NK-92 (cell line): ENCODE data around the gene TEX53.

Source experiments
- DNase-seq: peaks from one replicate; lab custom pipeline; 2025; ENCODE audit not compliant: unreplicated experiment; lab: John Stamatoyannopoulos, UW

Gene TEX53

DNA sequence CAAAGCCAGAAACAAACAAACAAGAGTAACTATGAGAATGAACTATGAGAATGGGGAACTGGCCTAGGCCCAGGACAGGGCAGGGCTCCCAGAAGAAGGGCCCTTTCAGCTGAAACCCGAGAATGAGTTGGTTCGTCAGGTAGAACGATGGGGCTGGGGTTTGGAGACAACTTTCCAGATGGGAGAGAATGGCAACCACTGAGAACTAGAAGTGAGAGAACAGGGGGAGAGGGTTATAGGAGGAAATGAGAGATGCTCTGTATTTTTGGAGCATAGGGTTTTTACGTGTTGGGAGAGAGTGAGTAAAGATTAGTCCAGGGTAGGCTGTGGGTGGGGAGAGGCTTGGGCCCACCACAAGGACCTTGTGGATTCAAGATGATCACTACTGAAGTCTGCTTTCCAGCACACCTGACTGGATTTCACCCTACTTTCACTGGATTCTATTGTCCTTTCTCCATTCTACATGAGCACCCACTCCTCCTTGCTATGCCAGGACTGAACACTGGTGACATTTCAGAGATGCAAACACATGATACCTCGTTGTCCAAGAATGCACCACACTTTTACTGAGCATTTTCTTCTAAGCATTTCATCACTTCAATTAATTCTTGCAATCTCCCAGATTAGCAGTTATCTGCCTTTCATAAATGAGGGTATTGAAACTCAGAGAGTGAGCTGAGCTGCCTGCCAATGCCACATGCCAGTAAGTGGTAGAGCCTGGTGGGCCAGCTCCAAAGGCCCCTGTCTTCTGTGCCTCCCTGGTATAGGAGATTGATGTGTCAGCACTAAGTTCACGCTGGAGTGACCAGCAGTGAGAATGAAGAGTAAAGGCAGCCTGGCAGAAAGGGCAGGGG lies 49.7 kb downstream of the TEX53 start:
- DNase-seq, result no peak

DNA sequence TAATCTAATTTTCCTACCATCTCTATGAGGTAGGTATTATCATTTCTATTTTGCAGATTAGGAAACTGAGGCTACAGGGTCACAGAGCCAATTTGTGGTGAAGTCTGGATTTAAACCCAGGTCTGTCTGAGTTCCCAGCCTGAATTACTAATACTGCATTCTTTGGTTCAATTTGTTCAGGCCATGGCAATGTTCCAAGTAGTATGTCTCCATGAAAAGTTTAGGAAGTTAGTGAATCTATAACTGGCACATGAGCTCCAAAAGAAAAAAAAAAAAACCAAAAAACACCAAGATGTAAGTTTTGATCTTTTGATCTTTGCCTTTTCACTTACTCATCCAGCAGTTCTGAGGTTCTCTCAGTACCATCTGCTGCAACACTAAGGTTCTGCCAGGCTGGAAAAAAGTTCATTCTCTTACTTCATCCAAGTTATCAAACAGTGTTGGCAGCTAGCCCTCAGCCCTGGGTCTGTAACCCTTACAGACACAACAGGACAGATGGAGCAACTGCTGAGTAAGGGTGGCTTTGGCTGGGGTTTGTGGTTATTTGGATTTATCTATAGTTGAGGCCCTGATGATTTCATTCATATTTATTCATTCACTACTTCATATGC lies 50.9 kb downstream of the TEX53 start:
- no peak for DNase-seq
